SIG-M5 treated with dmso at 0.1 percent for 504 hours (cell line): ENCODE measurements around the gene ZNF800.

ENCODE experiments used
- DNase-seq: peaks from one replicate; lab custom pipeline; 2025; ENCODE audit not compliant: unreplicated experiment; lab: John Stamatoyannopoulos, UW

ZNF800 gene

DNA sequence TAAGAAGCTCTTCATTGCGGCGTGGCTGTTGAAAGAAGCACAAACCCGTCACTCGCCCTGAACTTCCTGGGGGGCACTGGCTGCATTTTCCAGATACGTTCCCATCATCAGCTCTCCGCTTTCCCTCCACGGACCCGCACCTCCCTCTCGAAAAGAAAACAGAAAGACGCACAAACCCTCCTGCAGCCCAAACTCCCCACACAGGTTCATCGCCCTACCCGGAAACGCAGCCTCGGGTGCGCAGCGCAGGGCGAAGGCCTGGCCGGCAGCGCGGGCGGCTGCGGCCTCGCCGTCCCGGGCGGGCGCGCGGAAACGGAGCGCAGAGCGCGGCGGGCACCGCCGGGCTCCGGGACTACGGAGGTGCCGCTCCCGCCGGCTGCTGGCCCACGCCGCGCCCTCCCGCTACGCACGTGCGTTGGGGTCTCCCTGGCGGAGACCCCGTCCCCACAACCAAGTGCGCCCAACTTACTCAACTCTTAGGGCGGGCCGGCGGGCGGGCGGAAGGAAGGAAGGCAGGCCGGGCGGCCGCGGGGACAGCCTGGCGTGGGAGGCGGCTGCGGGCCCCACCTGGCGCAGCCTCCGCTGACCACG is 822 bp downstream of the ZNF800 start:
- peak; percentile 40 for DNase-seq

DNA sequence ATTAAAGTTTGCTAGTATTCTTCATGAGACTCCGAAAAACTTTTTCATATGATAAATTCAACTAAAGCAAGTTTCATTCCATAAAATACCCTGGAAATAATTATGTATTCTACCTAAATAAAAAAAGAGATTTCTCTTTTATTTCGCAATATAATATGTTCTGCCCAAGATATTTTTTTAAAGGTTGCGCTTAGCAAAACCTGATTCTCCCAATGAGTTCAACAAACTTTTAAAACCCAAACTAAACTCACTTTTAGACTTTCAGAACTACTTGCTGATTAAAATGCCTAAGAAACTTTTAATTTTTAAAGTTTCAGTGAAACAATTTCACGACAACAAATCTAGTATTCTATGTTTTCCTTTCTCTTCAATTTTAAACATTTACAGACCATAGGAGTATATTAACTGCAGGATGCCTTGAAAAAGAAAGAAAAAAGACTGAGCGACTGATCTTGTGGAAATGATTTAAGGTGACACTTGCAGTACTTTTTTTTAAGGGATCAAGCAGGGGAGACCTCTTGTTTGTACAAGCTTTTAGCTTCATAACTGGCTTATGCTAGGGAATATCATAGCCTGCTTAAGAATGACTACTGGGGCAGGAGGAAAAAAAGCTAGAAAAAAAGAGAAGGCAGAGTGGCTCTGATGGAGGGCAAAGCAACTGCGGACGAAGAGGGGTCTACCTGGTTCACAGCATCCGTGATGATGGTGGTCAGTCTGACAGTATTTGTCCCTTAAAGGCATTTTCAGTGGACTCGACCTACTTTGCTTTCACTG is 1.5 kb downstream of the ZNF800 start:
- DNase-seq = peak; percentile 22

DNA sequence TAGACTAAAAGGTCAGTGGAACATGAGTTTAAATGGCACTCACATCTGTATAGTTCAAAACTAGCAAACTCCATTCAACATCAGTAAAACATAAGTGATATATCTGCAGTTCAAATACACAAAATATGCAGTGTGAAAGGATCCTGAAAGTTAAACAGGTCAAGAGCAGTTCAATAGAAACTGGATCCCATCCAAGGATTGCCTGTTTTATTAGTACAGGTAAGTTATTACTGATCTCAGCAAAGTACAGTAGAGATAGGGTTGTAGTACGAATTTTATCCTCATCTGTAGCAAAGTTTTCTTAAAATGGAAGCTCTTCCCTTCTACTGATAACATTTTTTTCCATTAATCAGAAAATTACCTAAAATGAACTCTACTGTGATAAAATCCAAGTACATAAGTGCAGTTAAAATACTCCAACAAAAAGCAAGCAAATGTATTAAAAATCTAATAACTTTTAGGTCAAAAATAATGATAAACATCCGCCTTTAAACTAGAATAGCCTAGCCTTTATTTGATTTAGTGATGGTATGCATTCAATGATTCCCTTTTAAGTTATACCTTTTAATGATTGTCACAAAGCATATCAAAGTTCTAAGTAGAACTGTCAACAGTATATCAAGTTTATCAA is 2.2 kb downstream of the ZNF800 start:
- DNase-seq = no peak

GRCh38 chr7:127389321-127389720 is 3.2 kb downstream of the ZNF800 start:
- no peak for DNase-seq

DNA sequence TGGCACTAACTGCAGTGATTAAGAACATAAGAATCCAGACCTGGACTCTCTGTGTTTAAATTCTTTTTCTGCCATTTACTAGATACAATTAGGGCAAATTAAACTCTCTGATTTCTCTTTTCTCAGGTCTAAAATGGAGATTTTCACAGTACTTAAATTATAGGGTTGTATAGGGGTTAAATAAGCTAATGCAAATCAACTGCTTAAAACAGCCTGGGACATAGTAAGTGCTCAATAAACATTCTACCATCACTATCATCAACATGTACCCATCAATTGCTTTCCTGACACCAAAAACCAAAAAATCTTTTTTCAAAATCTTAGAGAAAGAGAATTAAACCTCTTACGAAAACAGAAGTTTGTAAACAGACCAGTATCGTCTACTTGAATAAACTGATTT is 4.5 kb downstream of the ZNF800 start:
- no peak for DNase-seq

- DNase-seq = peak; percentile 27
Observed at GRCh38 chr7:127383123-127383835, 9.2 kb downstream of the ZNF800 start.

GRCh38 chr7:127382301-127383085 is 10.0 kb downstream of the ZNF800 start:
- DNase-seq = no peak

DNA sequence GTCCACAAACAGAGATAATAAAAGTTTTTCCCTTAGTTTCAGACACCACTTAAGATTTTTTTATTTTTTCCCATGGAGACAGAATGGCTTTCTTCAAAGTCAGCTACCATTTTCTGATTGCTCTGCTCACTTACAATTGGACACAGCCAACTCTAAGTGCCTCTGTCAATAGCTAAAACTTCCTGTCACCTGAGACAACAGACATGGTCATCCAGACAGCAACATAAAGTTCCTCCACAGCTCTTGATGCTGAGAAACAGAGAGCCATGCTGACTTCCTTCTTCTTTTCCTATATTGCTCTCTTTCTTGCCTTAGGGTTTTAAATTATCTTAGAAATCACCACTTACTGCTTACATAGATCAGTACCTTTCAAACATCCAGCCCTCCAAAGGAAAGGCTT is 12.0 kb downstream of the ZNF800 start:
- DNase-seq = no peak

DNA sequence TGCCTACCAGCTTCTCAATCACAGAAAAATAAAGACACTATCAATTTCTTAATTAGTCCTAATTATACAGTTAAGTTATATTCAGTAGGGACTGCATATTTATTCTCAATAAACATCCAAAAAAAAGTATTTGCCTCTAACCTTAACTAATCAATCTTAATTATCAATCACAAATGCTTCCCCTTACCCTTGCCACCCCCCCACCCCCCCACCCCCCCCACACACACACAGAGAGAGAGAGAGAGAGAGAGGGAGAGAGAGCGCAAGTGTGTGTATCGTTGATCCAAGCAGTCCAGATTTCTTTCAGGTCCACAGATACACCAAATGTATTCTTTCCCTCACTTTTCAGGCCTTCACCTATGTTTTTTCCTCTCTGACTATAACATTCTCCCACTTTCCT is 12.9 kb downstream of the ZNF800 start:
- DNase-seq = no peak

GRCh38 chr7:127378537-127378936 is 14.0 kb downstream of the ZNF800 start:
- no peak for DNase-seq

- DNase-seq = no peak
Observed at GRCh38 chr7:127377425-127377824, 15.1 kb downstream of the ZNF800 start.

DNA sequence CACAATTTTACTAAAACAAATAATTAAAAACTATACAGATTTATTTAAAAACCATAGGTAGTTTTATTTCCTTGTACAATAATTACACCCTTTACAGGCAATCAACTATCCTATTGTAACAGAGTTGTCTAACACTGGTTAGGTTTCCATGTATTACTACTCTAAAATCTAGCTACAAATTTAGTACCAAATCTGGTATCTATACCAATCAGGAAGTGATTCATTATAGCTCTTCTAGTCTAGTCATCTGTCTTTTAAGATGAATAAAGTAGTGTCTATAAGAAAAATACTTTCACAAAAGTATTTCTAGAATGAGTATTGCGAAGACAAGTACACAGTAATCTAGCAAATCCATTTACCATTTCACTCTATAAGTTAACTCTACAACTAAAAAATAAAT is 16.9 kb downstream of the ZNF800 start:
- DNase-seq = no peak

GRCh38 chr7:127367679-127368078 is 24.8 kb downstream of the ZNF800 start:
- no peak for DNase-seq

DNA sequence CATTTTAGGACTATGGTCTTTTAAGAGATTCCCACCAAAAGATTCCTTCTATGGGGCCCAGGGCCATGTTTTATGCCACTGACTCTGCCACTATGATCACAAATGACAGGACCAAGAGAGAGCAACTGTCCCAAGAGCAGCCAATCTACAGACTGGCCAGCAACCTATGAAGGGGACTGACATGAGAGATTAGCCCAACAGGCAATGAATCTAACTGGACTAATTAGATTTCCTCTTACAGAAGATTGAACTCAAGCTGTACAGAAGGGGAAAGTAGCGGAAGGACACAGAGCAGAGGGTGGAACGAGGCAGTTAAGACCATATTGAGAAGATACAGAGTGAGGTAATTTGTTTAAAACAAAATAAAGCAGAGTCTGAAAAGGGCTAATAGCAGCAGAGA is 25.8 kb downstream of the ZNF800 start:
- no peak for DNase-seq

GRCh38 chr7:127365957-127366315 is 26.6 kb downstream of the ZNF800 start:
- DNase-seq = no peak

DNA sequence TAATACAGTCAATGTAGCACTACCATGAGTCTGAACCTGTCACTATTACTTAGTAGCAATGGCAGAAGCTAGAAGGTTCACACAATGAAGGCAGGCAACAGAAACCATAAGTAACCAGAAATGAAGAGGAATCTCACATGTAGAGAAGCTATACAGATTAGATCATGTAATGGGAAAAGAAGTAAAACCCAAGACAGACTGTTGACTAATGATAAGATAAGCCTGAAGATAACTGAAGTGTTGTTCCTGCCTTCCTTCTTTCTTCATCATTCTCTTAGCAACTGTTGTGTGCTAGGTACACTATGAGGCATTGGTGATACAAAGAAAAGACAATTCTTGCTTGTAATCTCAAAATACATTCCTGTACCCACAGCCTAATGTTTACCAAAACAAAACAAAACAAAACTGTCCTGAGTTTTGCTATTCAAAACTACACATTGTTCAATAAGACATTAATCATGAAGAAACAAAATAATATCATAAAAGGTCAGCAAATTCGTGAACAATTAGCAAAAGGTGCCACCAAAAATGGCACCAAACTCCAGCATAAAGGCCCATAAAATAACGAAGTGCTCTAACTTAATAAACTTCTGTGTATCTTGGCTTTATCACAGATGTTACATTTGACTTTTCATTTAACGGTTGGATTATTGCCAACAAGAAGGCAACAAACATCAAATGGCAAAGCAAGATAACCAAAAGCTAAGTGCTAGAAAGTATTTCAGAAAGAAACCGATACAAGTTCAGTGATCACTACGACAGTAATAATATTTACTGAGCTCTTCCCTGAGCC is 27.1 kb downstream of the ZNF800 start:
- DNase-seq = no peak

- no peak for DNase-seq
Observed at GRCh38 chr7:127362364-127363027, 30.0 kb downstream of the ZNF800 start.

- DNase-seq = no peak
Observed at GRCh38 chr7:127361736-127362135, 30.8 kb downstream of the ZNF800 start.

DNA sequence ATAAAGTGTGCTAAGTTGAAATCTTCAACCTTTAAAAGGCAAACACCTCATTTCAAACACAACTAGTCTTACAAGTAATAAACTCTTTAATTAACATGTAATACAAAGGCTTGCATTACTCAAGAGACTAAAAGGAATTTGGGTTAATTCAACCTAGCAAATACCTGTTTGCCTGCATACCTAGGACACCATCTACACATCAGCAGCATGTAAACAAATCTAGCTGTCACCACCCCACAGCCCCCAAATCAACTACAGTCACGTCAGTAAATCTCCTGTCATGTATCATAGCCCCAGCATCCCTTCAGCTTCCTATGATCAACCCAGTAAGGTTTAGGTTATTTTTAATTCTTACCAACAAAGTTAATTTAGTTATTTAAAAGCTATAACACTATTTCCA is 33.5 kb downstream of the ZNF800 start:
- no peak for DNase-seq

- DNase-seq = no peak
Observed at GRCh38 chr7:127353897-127354296, 38.6 kb downstream of the ZNF800 start.
